Measurements from ENCODE around the gene PPAN. TPM values are rescaled to one million over a fixed set of nuclear protein-coding genes. Genes with fewer than 3 reads are reported as not detected.

Gene PPAN
- polyA plus RNA-seq, 4 donors: 26.2 to 48.3 (median 35.3) TPM

- Histone ChIP-seq H3K4me3 (ENCODE audit: low read depth in 1 of 3, low read length in 3 of 3) (no peak overlapping the region), H3K4me1 (ENCODE audit: control insufficient read depth in 3 of 3, insufficient read depth in 2 of 3, low read depth in 1 of 3, low read length in 2 of 3) (peaks cover 0 to 6% (median 4%) of the 10 kb centered on the region in 3 donors), H3K27me3 (ENCODE audit: control insufficient read depth in 3 of 3, insufficient read depth in 3 of 3, low read length in 3 of 3) (no peaks in the 10 kb centered on the region), H3K9me3 (ENCODE audit: control insufficient read depth in 2 of 2, insufficient read depth in 1 of 2, low read depth in 1 of 2, low read length in 1 of 2) (peaks cover 0 to 13% of the 10 kb centered on the region in 2 donors), H3K36me3 (ENCODE audit: control insufficient read depth in 3 of 3, insufficient read depth in 2 of 3, low read depth in 1 of 3, low read length in 3 of 3) (peaks cover 0 to 46% (median 9%) of the 10 kb centered on the region in 3 donors), H3K27ac (ENCODE audit: low read depth in 1 of 3, low read length in 2 of 3) (no peak overlapping the region)
- WGBS, 3 donors: 94 to 95% (median 94%) methylated on average over 6 of the region's 6 CpGs
- FAIRE-seq: no peak
- no peak for DNase-seq
These were observed 17.1 kb upstream of the PPAN start for GRCh38 chr19:10088949-10089554.

GRCh38 chr19:10089801-10090375, 16.3 kb upstream of the PPAN start:
- WGBS, 3 donors: 83 to 93% (median 93%) methylated on average over 14 to 15 of the region's 15 CpGs
- DNase-seq (no peak), FAIRE-seq (no peak)
- Histone ChIP-seq H3K4me3 (ENCODE audit: low read depth in 1 of 3, low read length in 3 of 3) (no peak overlapping the region), H3K9me3 (ENCODE audit: control insufficient read depth in 2 of 2, insufficient read depth in 1 of 2, low read depth in 1 of 2, low read length in 1 of 2) (peaks cover 0 to 13% of the 10 kb centered on the region in 2 donors), H3K4me1 (ENCODE audit: control insufficient read depth in 3 of 3, insufficient read depth in 2 of 3, low read depth in 1 of 3, low read length in 2 of 3) (peaks cover 0 to 6% (median 4%) of the 10 kb centered on the region in 3 donors), H3K27me3 (ENCODE audit: control insufficient read depth in 3 of 3, insufficient read depth in 3 of 3, low read length in 3 of 3) (no peaks in the 10 kb centered on the region), H3K27ac (ENCODE audit: low read depth in 1 of 3, low read length in 2 of 3) (no peak overlapping the region), H3K36me3 (ENCODE audit: control insufficient read depth in 3 of 3, insufficient read depth in 2 of 3, low read depth in 1 of 3, low read length in 3 of 3) (peaks cover 0 to 46% (median 9%) of the 10 kb centered on the region in 3 donors)

- Histone ChIP-seq H3K4me1 (ENCODE audit: control insufficient read depth in 3 of 3, insufficient read depth in 2 of 3, low read depth in 1 of 3, low read length in 2 of 3) (peaks cover 0 to 6% (median 3%) of the 10 kb centered on the region in 3 donors), H3K27ac (ENCODE audit: low read depth in 1 of 3, low read length in 2 of 3) (no peak overlapping the region), H3K4me3 (ENCODE audit: low read depth in 1 of 3, low read length in 3 of 3) (no peak overlapping the region), H3K36me3 (ENCODE audit: control insufficient read depth in 3 of 3, insufficient read depth in 2 of 3, low read depth in 1 of 3, low read length in 3 of 3) (peaks cover 0 to 46% (median 9%) of the 10 kb centered on the region in 3 donors), H3K9me3 (ENCODE audit: control insufficient read depth in 2 of 2, insufficient read depth in 1 of 2, low read depth in 1 of 2, low read length in 1 of 2) (peaks cover 0 to 15% of the 10 kb centered on the region in 2 donors), H3K27me3 (ENCODE audit: control insufficient read depth in 3 of 3, insufficient read depth in 3 of 3, low read length in 3 of 3) (no peaks in the 10 kb centered on the region)
- no peak for FAIRE-seq
- DNase-seq: no peak
- WGBS, 3 donors: 94% methylated on average over 15 to 17 of the region's 17 CpGs
These were observed 14.8 kb upstream of the PPAN start for GRCh38 chr19:10091370-10091687.

- WGBS, 3 donors: 72 to 78% (median 74%) methylated on average over 13 of the region's 13 CpGs
- DNase-seq: no peak
- peaks cover 0 to 15% of the 10 kb centered on the region in 2 donors for H3K9me3 ChIP-seq (ENCODE audit: control insufficient read depth in 2 of 2, insufficient read depth in 1 of 2, low read depth in 1 of 2, low read length in 1 of 2)
- H3K4me3 ChIP-seq (ENCODE audit: low read depth in 1 of 3, low read length in 3 of 3): no peak overlapping the region
- peaks cover 0 to 45% (median 9%) of the 10 kb centered on the region in 3 donors for H3K36me3 ChIP-seq (ENCODE audit: control insufficient read depth in 3 of 3, insufficient read depth in 2 of 3, low read depth in 1 of 3, low read length in 3 of 3)
- FAIRE-seq: no peak
- H3K4me1 ChIP-seq (ENCODE audit: control insufficient read depth in 3 of 3, insufficient read depth in 2 of 3, low read depth in 1 of 3, low read length in 2 of 3): peaks cover 0 to 6% (median 3%) of the 10 kb centered on the region in 3 donors
- no peaks in the 10 kb centered on the region for H3K27me3 ChIP-seq (ENCODE audit: control insufficient read depth in 3 of 3, insufficient read depth in 3 of 3, low read length in 3 of 3)
- no peak overlapping the region for H3K27ac ChIP-seq (ENCODE audit: low read depth in 1 of 3, low read length in 2 of 3)
These were observed 14.1 kb upstream of the PPAN start for GRCh38 chr19:10091895-10092641.

GRCh38 chr19:10092648-10093294, 13.4 kb upstream of the PPAN start:
- peaks cover 0 to 6% (median 0%) of the 10 kb centered on the region in 3 donors for H3K4me1 ChIP-seq (ENCODE audit: control insufficient read depth in 3 of 3, insufficient read depth in 2 of 3, low read depth in 1 of 3, low read length in 2 of 3)
- no peak for DNase-seq

GRCh38 chr19:10093295-10094186, 12.6 kb upstream of the PPAN start:
- FAIRE-seq: no peak
- Histone ChIP-seq H3K27me3 (ENCODE audit: control insufficient read depth in 3 of 3, insufficient read depth in 3 of 3, low read length in 3 of 3) (no peaks in the 10 kb centered on the region), H3K27ac (ENCODE audit: low read depth in 1 of 3, low read length in 2 of 3) (no peak overlapping the region), H3K36me3 (ENCODE audit: control insufficient read depth in 3 of 3, insufficient read depth in 2 of 3, low read depth in 1 of 3, low read length in 3 of 3) (peaks cover 0 to 44% (median 9%) of the 10 kb centered on the region in 3 donors), H3K4me1 (ENCODE audit: control insufficient read depth in 3 of 3, insufficient read depth in 2 of 3, low read depth in 1 of 3, low read length in 2 of 3) (peaks cover 0 to 6% (median 0%) of the 10 kb centered on the region in 3 donors), H3K9me3 (ENCODE audit: control insufficient read depth in 2 of 2, insufficient read depth in 1 of 2, low read depth in 1 of 2, low read length in 1 of 2) (peaks cover 0 to 15% of the 10 kb centered on the region in 2 donors), H3K4me3 (ENCODE audit: low read depth in 1 of 3, low read length in 3 of 3) (no peak overlapping the region)
- DNase-seq: no peak
- 87 to 90% (median 89%) methylated on average over 21 to 22 of the region's 22 CpGs for WGBS, 3 donors

More at GRCh38 chr19:10092648-10093294, 13.4 kb upstream of the PPAN start:
- no peaks in the 10 kb centered on the region for H3K27me3 ChIP-seq (ENCODE audit: control insufficient read depth in 3 of 3, insufficient read depth in 3 of 3, low read length in 3 of 3)
- H3K36me3 ChIP-seq (ENCODE audit: control insufficient read depth in 3 of 3, insufficient read depth in 2 of 3, low read depth in 1 of 3, low read length in 3 of 3): peaks cover 0 to 44% (median 9%) of the 10 kb centered on the region in 3 donors
- peaks cover 0 to 15% of the 10 kb centered on the region in 2 donors for H3K9me3 ChIP-seq (ENCODE audit: control insufficient read depth in 2 of 2, insufficient read depth in 1 of 2, low read depth in 1 of 2, low read length in 1 of 2)
- WGBS, 3 donors: 78 to 85% (median 83%) methylated on average over 9 of the region's 9 CpGs
- FAIRE-seq: no peak
- H3K27ac ChIP-seq (ENCODE audit: low read depth in 1 of 3, low read length in 2 of 3): no peak overlapping the region
- H3K4me3 ChIP-seq (ENCODE audit: low read depth in 1 of 3, low read length in 3 of 3): no peak overlapping the region

GRCh38 chr19:10095622-10095947, 10.6 kb upstream of the PPAN start:
- Histone ChIP-seq H3K9me3 (ENCODE audit: control insufficient read depth in 2 of 2, insufficient read depth in 1 of 2, low read depth in 1 of 2, low read length in 1 of 2) (peaks cover 0 to 3% of the 10 kb centered on the region in 2 donors), H3K27ac (ENCODE audit: low read depth in 1 of 3, low read length in 2 of 3) (peak overlapping the region; percentile 58 to 82 (median 74)), H3K4me1 (ENCODE audit: control insufficient read depth in 3 of 3, insufficient read depth in 2 of 3, low read depth in 1 of 3, low read length in 2 of 3) (peaks cover 0 to 6% (median 0%) of the 10 kb centered on the region in 3 donors), H3K27me3 (ENCODE audit: control insufficient read depth in 3 of 3, insufficient read depth in 3 of 3, low read length in 3 of 3) (no peaks in the 10 kb centered on the region), H3K4me3 (ENCODE audit: low read depth in 1 of 3, low read length in 3 of 3) (no peak overlapping the region), H3K36me3 (ENCODE audit: control insufficient read depth in 3 of 3, insufficient read depth in 2 of 3, low read depth in 1 of 3, low read length in 3 of 3) (peaks cover 0 to 28% (median 9%) of the 10 kb centered on the region in 3 donors)
- 36 to 43% (median 37%) methylated on average over 7 of the region's 7 CpGs for WGBS, 3 donors
- FAIRE-seq (no peak), DNase-seq (no peak)

All from small intestine (tissue), 7 donors.